Fibroblast of peridontal ligament (primary cell): Measurements from ENCODE around the gene BICC1.
"Not testable (repeated sequence)": the region's sequence is repeated elsewhere in the genome, so short reads cannot be mapped to it uniquely, and the experiment has no call there.

Experiments
- DNase-seq: peaks from one replicate; pipeline ENCODE4 v3.0.0-alpha.2; 2010; ENCODE audit errors: extremely low read depth

The BICC1 gene

GRCh38 chr10:58565271-58565670, 52.6 kb downstream of the BICC1 start:
- peak; percentile 59 for DNase-seq

GRCh38 chr10:58567652-58568051, 55.0 kb downstream of the BICC1 start:
- DNase-seq: no peak

- DNase-seq: no peak
These were observed 55.8 kb downstream of the BICC1 start for GRCh38 chr10:58568428-58568935.

- peak; percentile 95 for DNase-seq
These were observed 57.6 kb downstream of the BICC1 start for GRCh38 chr10:58570307-58570723.

- peak; percentile 68 for DNase-seq
These were observed 58.3 kb downstream of the BICC1 start for GRCh38 chr10:58570979-58571378.

- DNase-seq: no peak
These were observed 60.5 kb downstream of the BICC1 start for GRCh38 chr10:58573144-58573543.

- peak; percentile 88 for DNase-seq
These were observed 61.4 kb downstream of the BICC1 start for GRCh38 chr10:58574058-58574457.

GRCh38 chr10:58575491-58575890, 62.8 kb downstream of the BICC1 start:
- no peak for DNase-seq

GRCh38 chr10:58576751-58577436, 64.2 kb downstream of the BICC1 start:
- DNase-seq: peak; percentile 47

GRCh38 chr10:58577437-58577777, 64.7 kb downstream of the BICC1 start:
- peak; percentile 93 for DNase-seq

- DNase-seq: peak; percentile 35
These were observed 65.7 kb downstream of the BICC1 start for GRCh38 chr10:58578366-58578765.

- DNase-seq: no peak
These were observed 66.5 kb downstream of the BICC1 start for GRCh38 chr10:58579011-58579655.

GRCh38 chr10:58582045-58582444, 69.4 kb downstream of the BICC1 start:
- no peak for DNase-seq

GRCh38 chr10:58585435-58585834, 72.8 kb downstream of the BICC1 start:
- DNase-seq: no peak

- DNase-seq: no peak
These were observed 73.9 kb downstream of the BICC1 start for GRCh38 chr10:58586282-58587245.

GRCh38 chr10:58587676-58588075, 75.0 kb downstream of the BICC1 start:
- DNase-seq: peak; percentile 23

GRCh38 chr10:58588673-58589265, 76.1 kb downstream of the BICC1 start:
- DNase-seq: no peak

GRCh38 chr10:58590152-58590840, 77.6 kb downstream of the BICC1 start:
- DNase-seq: peak; percentile 96

GRCh38 chr10:58590924-58591323, 78.3 kb downstream of the BICC1 start:
- no peak for DNase-seq

- no peak for DNase-seq
These were observed 80.3 kb downstream of the BICC1 start for GRCh38 chr10:58593008-58593407.

- not testable (repeated sequence) for DNase-seq
These were observed 84.5 kb downstream of the BICC1 start for GRCh38 chr10:58597211-58597610.
